Activated naive CD4-positive, alpha-beta T cell treated with Interleukin-2 at 50 U/mL for 16 hours (primary cell): ENCODE measurements around the gene CCDC169.

Experiments
- DNase-seq: peaks from one replicate; pipeline ENCODE4 v3.0.0-alpha.2; 2020

CCDC169 gene

DNA sequence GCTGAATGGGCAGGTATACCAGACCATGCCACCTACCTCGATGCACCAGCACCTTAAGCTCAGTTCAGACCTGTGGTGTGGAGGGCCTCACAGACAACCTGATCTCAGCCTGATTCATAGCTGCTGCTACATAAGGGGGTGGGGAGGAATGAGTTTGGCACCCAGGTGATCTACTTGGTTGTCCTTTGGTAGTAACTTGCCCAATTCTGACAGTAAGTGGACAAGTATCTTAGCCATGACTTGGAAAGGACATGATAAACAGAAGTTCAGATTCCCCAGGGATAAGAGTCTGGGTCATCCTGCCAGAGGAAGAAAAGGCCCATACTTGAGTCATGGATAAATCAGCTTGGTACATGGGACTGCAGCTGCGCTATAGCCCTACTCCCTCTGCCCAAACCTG is 54.9 kb downstream of the CCDC169 start:
- DNase-seq: no peak

DNA sequence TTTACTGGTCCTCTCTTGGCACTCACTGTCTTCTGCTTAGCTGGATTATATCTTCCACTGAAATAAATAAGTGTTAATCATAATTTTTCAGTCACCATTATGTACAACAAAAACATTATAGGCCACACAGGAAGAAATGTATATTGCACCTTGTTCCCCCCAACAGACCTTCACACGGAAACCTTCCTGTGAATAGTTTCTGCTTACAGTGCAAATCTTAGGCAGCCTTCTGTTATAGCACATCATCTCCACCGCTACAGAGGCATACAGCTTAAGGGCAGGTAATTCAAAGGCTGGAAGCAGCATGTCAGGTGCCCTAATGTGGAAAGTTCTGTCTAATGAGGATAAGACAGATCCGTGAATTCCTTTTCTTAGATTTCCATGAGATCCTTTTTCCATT is 66.4 kb downstream of the CCDC169 start:
- no peak for DNase-seq

DNA sequence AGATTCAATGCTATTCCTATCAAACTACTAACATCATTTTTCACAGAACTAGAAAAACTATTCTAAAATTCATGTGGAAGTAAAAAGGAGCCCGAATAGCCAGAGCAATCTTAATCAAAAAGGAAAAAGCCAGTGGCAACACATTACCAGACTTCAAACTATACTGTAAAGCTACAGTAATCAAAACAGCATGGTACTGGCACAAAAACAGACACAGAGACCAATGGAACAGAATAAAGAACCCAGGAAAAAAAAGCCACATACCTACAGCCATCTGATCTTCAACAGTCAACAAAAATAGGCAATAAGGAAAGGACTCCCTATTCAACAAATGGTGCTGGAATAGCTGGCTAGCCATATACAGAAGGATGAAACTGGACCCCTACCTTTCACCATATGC is 72.9 kb downstream of the CCDC169 start:
- no peak for DNase-seq

DNA sequence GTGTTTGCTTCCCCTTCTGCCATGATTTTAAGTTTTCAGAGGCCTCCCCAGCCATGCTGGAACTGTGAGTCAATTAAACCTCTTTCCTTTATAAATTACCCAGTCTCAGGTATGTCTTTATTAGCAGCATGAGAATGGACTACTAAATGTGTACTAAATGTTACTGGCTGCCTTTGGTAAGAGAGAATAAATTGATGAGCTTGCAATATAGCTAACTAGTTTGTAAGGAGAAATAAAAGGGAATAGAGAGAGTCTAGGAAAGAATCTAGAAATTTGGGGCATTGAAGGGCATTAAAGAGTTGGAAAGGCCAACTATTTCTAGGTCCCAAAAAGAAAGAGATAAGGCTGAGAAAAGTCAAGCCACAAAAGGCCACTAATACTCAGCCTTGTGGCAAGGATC is 77.7 kb downstream of the CCDC169 start:
- DNase-seq: no peak

DNA sequence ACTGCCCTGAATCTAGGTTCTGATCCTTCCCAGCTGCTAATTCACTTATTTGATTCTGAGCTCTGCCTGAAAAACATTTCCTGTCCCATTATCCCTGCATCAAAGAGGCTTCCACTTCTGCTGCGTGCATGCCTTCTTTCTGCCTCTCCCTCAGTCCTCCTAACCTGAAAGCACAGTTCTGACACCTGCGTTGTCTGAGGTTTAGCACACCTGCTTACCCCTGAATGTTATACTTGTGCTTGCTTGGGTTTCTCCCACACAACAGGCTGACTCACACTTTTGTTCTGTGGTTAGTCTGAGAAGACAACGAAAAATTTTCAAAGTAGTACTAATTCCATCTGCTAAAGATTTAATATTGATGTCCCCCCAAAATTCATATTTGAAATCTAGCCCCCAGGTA is 80.2 kb downstream of the CCDC169 start:
- no peak for DNase-seq

DNA sequence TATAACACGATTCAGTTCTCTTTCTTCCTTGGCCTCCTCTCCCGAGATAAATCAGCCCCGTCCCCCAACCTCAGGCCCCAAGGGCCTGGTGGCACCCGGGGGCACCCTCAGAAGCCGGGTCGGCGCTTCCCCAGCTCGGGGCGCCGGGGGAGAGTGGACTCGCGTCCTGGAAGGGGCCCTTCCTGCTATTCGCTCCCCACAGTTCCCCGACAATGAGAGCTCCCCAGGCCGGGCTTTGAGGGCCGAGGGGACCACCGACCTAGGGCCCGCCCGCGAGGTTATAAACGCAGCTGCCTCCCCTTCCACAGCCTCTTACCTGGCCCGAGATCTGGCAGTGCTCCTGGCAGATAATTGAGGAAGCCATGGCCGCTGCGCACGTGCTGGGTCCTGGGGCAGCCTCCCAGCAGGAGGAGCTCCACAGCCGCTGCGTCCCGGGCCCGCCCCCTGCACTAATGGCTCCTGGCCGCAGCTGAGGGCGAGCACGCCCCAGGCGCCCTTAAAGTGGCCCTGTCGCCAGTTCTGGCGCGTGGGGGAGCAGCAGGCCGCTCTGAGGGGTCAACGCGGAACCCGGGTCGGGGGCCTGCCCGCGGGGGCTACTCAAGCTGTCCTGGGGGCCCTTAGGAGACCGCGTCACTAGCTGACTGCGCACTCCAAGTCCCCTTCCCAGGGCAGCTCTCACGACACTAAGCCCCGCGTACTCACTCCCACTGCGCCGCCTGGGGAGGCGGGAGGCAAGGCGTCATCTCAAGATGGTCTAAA is 83.3 kb downstream of the CCDC169 start, which contains the start of gene SOHLH2:
SOHLH2 (minus strand) TSS at position 394 of the 759 bp plus-strand sequence; CDS start at position 364, 30 bp downstream.
- DNase-seq: no peak

DNA sequence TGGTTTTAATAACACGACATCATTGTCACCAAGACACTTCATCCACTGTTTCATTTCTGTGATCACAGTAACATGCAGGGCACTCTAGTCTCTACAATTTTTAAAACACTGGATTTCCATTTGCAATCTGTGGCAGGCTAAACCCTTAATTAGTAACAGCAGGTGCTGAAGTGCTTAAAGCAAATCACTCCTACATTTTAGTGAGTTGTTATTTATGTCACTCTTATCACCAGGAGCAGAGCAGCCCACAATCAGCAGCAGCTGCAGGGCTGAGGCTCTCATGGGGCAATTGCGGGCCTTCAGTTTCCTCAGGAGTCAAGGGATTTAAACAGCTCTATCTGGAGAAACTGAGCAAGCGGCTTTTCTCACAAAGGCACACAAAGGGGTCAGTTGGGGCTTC is 84.8 kb downstream of the CCDC169 start:
- no peak for DNase-seq

DNA sequence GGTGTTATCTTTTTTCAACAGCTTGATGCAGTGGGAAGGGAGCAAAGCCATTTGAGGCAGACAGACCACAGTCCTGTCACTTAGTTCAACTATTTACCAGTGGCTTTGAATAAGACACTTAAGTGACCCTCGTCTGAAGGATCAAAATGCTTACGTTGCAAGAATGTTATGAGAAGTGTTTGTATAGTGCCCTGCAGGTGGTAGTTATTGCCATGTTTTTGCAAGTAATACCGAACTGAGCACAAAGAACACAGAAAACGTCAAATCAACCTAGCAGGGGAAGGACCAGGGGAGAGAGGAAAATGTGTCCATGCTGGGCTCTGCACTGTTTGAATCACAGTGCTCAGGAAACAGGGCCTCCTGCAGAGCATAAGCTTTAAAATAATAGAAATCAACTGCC is 86.0 kb downstream of the CCDC169 start:
- DNase-seq: no peak

DNA sequence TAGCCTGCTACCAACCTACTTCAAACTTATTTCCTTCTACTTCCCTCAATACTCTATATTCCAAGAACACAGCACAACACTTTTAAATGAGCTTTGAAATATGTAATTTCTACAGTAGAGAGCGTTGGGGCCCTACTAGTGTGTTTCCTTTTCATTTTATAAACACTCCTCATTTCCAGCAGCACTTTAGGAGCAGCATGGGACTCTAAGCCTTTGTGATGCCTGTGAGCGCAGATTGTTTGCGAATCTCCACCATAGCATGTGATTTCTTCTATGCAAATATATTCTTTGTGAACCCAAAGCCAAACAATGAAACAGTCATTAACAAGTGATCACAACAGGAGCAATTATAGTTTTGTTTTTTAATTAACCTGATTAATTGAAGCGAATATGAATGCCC is 86.9 kb downstream of the CCDC169 start:
- DNase-seq: no peak

DNA sequence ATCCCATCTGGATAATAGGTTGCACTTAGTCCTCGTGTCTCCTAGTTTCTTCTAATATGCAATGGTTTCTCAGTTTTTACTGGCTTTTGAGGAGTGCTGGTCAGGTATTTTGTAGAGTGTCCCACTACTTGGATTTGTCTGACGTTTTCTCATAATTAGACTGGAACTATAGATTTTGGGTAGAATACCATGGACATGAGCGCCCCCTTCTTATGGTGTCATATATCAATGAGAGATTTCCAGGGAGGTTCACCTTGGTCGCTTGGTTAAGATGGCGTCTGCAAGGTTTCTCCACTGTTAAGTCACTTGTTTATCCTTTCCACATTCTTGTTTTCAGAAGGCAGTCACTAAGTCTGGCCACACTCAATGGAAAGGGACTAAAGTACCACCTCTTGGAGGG is 89.9 kb downstream of the CCDC169 start:
- DNase-seq: no peak

DNA sequence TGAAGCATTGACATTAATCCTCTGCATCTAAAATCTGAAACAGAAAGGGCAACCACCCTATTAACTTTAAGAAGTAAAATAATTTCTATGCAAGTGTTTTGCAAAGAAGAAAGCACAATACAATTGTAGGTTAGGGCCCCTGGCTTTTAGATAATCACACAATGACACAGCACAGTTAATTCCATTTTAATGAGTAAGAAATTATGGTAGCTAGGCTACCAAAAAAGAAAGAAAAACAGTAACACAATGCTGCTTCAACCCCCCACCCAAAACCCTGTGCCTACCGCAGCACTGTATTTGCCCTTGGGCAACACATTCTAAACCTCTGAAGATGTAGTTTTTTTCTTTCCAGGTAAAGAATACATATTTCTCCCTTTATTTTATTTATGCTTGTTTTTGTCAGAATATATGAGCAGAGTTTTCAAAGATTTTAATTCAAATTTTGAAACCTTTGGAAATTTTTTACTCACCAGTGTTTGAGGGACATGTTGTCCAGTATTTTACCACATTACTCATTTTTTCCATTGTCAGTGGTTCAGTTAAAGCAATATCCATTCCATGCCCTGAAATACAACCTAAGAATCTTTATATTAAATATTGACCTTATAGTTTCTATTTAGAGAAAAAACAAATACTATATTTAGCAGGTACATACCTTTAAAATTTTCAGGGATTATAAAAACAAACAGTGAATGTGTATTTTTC is 104.3 kb downstream of the CCDC169 start:
- DNase-seq: no peak

DNA sequence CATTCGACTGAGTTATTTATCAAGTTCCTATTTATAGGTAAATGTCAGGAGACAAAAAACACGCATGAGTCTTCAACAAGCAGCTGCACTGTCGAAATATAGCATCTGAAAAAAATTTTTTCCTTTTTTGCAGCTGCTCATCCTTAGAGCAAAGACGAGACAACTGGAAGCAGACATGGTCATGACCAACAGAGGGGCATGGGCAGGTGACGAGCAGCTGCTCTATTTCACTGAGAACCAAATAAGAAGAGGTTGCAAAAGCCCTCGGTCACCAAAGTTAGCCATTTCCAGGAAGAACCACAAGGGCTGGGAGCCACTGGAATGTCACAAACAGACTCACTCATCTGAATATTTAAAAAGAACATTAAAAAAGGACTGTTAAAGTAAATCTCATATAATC is 105.4 kb downstream of the CCDC169 start:
- DNase-seq: no peak

DNA sequence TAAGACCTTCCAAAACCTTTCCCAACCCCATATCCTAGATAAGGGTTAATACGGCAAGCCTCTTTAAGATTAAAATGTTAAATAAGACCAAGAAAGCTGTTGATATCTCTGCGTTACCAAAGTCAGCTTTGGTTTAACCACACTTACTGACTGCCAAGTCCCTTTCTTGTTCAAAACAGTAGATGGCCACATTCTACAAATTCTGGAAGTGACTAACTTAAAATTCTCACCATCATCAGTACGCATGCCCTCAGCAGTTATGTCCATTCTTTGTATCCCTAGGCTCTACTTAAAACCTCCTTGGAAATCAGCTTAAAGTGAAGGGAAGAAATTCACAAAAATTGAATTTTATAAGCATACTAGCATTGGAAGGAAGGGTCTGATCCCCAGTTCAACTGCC is 106.8 kb downstream of the CCDC169 start:
- DNase-seq: no peak

DNA sequence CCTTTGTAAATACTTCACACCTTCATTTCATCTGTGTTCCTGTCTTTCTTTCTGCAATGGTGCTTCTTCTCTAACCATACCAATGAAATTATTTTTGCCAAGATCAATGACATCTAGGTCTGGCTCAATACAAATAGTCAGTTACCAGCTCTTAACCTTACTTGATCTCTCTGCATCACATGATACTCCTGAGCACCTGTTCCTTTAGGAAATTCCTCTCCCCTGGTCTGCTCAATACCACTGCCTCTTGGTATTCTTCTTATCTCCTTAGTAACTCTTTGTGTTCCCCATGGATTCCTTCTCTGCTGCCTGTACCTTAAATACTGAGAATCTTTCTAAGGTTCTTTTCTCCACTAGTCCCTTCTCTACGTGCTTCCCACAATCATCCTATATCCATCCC is 109.2 kb downstream of the CCDC169 start:
- DNase-seq: no peak

DNA sequence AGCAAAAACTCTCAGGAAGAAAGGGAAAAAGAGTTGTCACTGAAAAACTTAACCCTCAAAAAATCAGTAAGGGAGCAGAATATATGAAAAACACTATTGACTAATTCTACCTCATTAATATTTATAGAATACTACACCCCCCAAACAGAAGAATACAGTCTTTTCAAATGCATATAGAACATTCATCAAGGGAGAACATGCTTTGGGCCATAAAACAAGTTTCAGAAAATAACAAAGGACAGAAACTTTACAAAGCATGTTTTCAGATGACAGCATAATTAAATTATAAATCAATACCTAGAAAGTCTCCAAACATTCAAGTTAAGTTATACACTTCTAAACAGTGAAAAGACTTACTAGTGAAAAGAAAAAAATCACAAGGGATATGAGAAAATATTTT is 113.7 kb downstream of the CCDC169 start:
- DNase-seq: no peak
